Activated CD8-positive, alpha-beta T cell treated with anti-CD3 and anti-CD28 coated beads, Interleukin-2, amount 10 ng/mL, durations not matched to agents 7 days and 5 days (primary cell): ENCODE measurements around the gene D2HGDH. TPM values are rescaled to one million over a fixed set of nuclear protein-coding genes. Genes with fewer than 3 reads are reported as not detected.

Experiments
- ATAC-seq: fragments of 150-1000 bp; cut with Tn5 transposase; one replicate; pipeline ENCODE4 v1.10.0; 2021; ENCODE audit warnings: moderate library complexity
- CTCF ChIA-PET: fragments of 350-600 bp; sonication (Branson Sonifier 250); formaldehyde crosslinking; loops from one replicate; lab custom pipeline; 2021; ENCODE audit warnings: antibody characterized with exemption; lab: Charles Lee
- POLR2A ChIA-PET: fragments of 350-600 bp; sonication (Branson Sonifier 250); formaldehyde crosslinking; loops from one replicate; lab custom pipeline; 2021; ENCODE audit warnings: antibody characterized with exemption; lab: Charles Lee
- DNase-seq: peaks from one replicate; pipeline ENCODE4 v3.0.0-alpha.2; 2020
- H3K27ac Mint-ChIP-seq: one replicate; pipeline ENCODE4 v1.8.0; 2021; ENCODE audit warnings: mild to moderate bottlenecking, mixed read lengths
- H3K27me3 Mint-ChIP-seq: one replicate; pipeline ENCODE4 v1.8.0; 2021; ENCODE audit warnings: low read depth, mixed read lengths
- H3K36me3 Mint-ChIP-seq: one replicate; pipeline ENCODE4 v1.8.0; 2021; ENCODE audit warnings: low read depth, mixed read lengths
- H3K4me1 Mint-ChIP-seq: one replicate; pipeline ENCODE4 v1.8.0; 2021; ENCODE audit warnings: low read depth, mixed read lengths
- H3K4me3 Mint-ChIP-seq: one replicate; pipeline ENCODE4 v1.8.0; 2021; ENCODE audit warnings: mild to moderate bottlenecking, mixed read lengths
- H3K9me3 Mint-ChIP-seq: one replicate; pipeline ENCODE4 v1.8.0; 2022; ENCODE audit warnings: mixed read lengths; ENCODE audit not compliant: insufficient read depth
- total RNA-seq, 2 experiments: library from RNA; stranded (reverse); gene quantifications; one replicate each; pipeline ENCODE4 v1.2.3, GENCODE V29; 2021

The D2HGDH gene
- 10 to 100 TPM; 26.3 to 28.0 TPM for total RNA-seq

- peaks cover 61% of the 10 kb centered on the region for H3K4me1 Mint-ChIP-seq
- no peaks in the 10 kb centered on the region for H3K9me3 Mint-ChIP-seq
- H3K36me3 Mint-ChIP-seq: peaks cover 10% of the 10 kb centered on the region
- H3K27me3 Mint-ChIP-seq: no peaks in the 10 kb centered on the region
- CTCF ChIA-PET: interaction anchor here (1.0 to 1.9 kb wide), 7 partner anchors 9 to 144 kb away, joined by 3 to 18 read pairs (median 6); partner anchors contain the start of genes DTYMK and ING5
- DNase-seq: peak; percentile 95
- peak; percentile 93 for ATAC-seq
- POLR2A ChIA-PET: interaction anchor here (0.9 to 2.4 kb wide), 2 partner anchors 32 to 107 kb away, joined by 4 to 20 read pairs; partner anchors contain the start of gene ING5
- H3K27ac Mint-ChIP-seq: peak within 1 kb of the TSS; percentile 84
- peak within 1 kb of the TSS; percentile 82 for H3K4me3 Mint-ChIP-seq
These were observed at the start of gene D2HGDH for GRCh38 chr2:241734467-241735208. Gene D2HGDH (plus strand): TSS chr2:241734630. CDS start chr2:241735225, 595 bp downstream.

DNA sequence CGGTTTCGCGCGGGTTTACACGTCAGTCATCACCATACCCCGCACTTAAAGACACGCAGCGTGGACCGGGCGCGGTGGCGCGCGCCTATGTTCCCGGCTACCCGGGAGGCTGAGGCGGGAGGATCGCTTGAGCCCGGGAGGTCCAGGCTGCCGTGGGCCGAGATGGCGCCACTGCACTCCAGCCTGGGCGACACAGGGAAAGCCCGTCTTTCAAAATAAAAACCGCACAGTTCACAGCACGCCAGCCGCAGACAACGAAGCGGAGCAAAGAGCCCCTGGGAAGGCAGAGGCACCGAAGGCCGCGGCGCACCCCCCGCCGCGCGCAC lies 48.1 kb upstream of the D2HGDH start:
- Mint-ChIP-seq H3K4me1 (peaks cover 44% of the 10 kb centered on the region), H3K9me3 (no peaks in the 10 kb centered on the region), H3K4me3 (peak overlapping the region; percentile 90), H3K27me3 (no peaks in the 10 kb centered on the region), H3K36me3 (peaks cover 47% of the 10 kb centered on the region), H3K27ac (peak overlapping the region; percentile 90)
- ChIA-PET CTCF (interaction anchor here (1.2 to 3.2 kb wide), 5 partner anchors 11 to 193 kb away, joined by 3 to 24 read pairs (median 6); partner anchors contain the start of genes D2HGDH and ING5), POLR2A (interaction anchor here (0.7 to 3.4 kb wide), 8 partner anchors 11 to 371 kb away, joined by 3 to 31 read pairs (median 4); partner anchors contain the start of gene ING5)
- DNase-seq (no peak), ATAC-seq (peak; percentile 17)

DNA sequence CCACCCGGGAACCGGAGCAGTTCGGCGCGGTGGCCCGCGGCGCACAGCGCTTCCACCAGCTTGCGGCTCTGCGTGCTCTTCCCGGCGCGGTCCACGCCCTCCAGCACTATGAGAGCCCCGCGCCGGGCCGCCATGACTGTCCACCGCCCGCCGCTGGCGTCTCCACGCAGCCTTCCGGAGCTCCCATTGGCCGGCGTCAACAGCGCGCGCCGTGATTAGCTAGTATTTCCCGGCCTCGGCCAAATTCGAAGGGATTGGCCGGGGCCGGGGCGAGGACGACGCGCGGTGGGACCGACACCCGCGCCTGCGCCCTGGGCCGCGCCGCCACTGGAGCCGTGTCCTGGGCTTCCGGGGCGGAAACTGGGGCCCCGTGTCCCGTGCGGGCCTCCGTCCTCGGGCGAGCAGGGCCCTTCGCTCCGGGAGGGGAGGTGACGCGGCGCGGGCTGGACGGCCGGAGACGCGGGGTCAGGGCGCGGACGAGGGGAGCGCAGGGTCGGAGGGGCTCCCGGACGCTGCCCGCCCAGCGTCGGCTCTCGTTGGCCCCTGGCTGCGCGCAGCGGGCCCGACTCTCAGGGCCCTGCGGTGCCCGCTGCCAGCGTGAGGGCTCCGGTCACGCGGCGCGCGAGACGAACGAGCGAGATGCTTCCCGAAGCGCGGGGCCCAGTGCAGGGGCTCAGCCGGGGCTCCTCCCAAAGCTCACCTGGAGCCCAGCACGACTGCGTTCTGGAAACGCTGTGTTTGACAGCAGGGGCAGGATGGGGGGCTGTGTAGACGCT lies 47.6 kb upstream of the D2HGDH start, which contains the start of gene DTYMK:
Gene DTYMK (minus strand): TSS at position 166 of the 776 bp plus-strand sequence. CDS start 32 bp downstream, at position 134.
- Mint-ChIP-seq H3K9me3 (no peaks in the 10 kb centered on the region), H3K27ac (peak within 1 kb of the TSS; percentile 97), H3K4me1 (peaks cover 40% of the 10 kb centered on the region), H3K36me3 (peaks cover 42% of the 10 kb centered on the region), H3K27me3 (no peaks in the 10 kb centered on the region), H3K4me3 (peak within 1 kb of the TSS; percentile 90)
- ChIA-PET POLR2A (interaction anchor here (0.6 to 3.4 kb wide), 10 partner anchors 11 to 372 kb away, joined by 3 to 31 read pairs (median 4); partner anchors contain the start of gene ING5), CTCF (interaction anchor here (1.1 to 3.2 kb wide), 8 partner anchors 12 to 194 kb away, joined by 3 to 24 read pairs (median 4); partner anchors contain the start of genes D2HGDH and ING5)
- ATAC-seq: peak; percentile 97
- DNase-seq: peak; percentile 96

GRCh38 chr2:241689306-241689705 lies 45.1 kb upstream of the D2HGDH start:
- Mint-ChIP-seq H3K9me3 (no peaks in the 10 kb centered on the region), H3K36me3 (peaks cover 29% of the 10 kb centered on the region), H3K27ac (peak overlapping the region; percentile 55), H3K4me1 (peaks cover 32% of the 10 kb centered on the region), H3K4me3 (no peak overlapping the region), H3K27me3 (no peaks in the 10 kb centered on the region)
- DNase-seq: no peak
- ATAC-seq: no peak
- ChIA-PET CTCF (interaction anchor here (2.4 kb wide), 1 partner anchor 12 kb away, joined by 22 read pairs; the partner anchor contains the start of gene ING5), POLR2A (interaction anchor here (3.4 kb wide), 1 partner anchor 13 kb away, joined by 31 read pairs; the partner anchor contains the start of gene ING5)

- H3K36me3 Mint-ChIP-seq: peaks cover 27% of the 10 kb centered on the region
- ATAC-seq: no peak
- CTCF ChIA-PET: no interaction called here
- H3K9me3 Mint-ChIP-seq: no peaks in the 10 kb centered on the region
- no peaks in the 10 kb centered on the region for H3K27me3 Mint-ChIP-seq
- no peak overlapping the region for H3K27ac Mint-ChIP-seq
- DNase-seq: no peak
- H3K4me1 Mint-ChIP-seq: peaks cover 26% of the 10 kb centered on the region
- no peak overlapping the region for H3K4me3 Mint-ChIP-seq
- POLR2A ChIA-PET: no interaction called here
These were observed 44.2 kb upstream of the D2HGDH start for GRCh38 chr2:241690202-241690717.

DNA sequence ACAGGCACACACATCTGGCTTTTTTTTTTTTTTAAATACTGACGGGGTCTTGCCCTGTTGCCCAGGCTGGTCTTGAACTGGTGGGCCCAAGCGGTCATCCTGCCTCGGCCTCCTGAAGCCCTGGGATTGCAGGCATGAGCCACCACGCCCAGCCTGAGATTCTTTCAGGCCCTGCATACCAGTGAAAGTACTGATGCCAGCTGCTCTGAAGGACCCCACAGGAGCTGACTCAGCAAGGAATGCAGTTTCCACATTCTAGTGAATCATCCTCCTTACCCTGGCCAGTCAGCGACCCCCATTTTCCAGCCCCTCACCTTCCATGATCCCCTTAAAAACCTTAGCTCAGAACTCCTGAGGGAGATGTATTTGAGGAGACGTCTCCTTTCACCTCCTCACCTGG lies 42.0 kb upstream of the D2HGDH start:
- Mint-ChIP-seq H3K27me3 (no peaks in the 10 kb centered on the region), H3K36me3 (peaks cover 23% of the 10 kb centered on the region), H3K27ac (no peak overlapping the region), H3K9me3 (no peaks in the 10 kb centered on the region), H3K4me1 (peaks cover 19% of the 10 kb centered on the region), H3K4me3 (no peak overlapping the region)
- no peak for ATAC-seq
- ChIA-PET POLR2A (no interaction called here), CTCF (interaction anchor here (1.2 kb wide), 1 partner anchor 10 kb away, joined by 4 read pairs; the partner anchor contains the start of gene ING5)
- DNase-seq: no peak

GRCh38 chr2:241695651-241696050 lies 38.8 kb upstream of the D2HGDH start:
- H3K36me3 Mint-ChIP-seq: peaks cover 16% of the 10 kb centered on the region
- ATAC-seq (no peak), DNase-seq (no peak)
- no peak overlapping the region for H3K27ac Mint-ChIP-seq
- H3K27me3 Mint-ChIP-seq: no peaks in the 10 kb centered on the region
- ChIA-PET CTCF (no interaction called here), POLR2A (no interaction called here)
- no peaks in the 10 kb centered on the region for H3K9me3 Mint-ChIP-seq
- peaks cover 10% of the 10 kb centered on the region for H3K4me1 Mint-ChIP-seq
- H3K4me3 Mint-ChIP-seq: no peak overlapping the region

- H3K9me3 Mint-ChIP-seq: no peaks in the 10 kb centered on the region
- no peaks in the 10 kb centered on the region for H3K27me3 Mint-ChIP-seq
- H3K4me1 Mint-ChIP-seq: peaks cover 24% of the 10 kb centered on the region
- no peak for DNase-seq
- ATAC-seq: no peak
- peaks cover 18% of the 10 kb centered on the region for H3K36me3 Mint-ChIP-seq
- CTCF ChIA-PET: interaction anchor here (1.6 to 4.8 kb wide), 7 partner anchors 11 to 167 kb away, joined by 6 to 22 read pairs (median 12); partner anchors contain the start of genes ATG4B, D2HGDH and DTYMK
- H3K4me3 Mint-ChIP-seq: peak overlapping the region; percentile 85
- POLR2A ChIA-PET: interaction anchor here (1.5 to 3.6 kb wide), 3 partner anchors 13 to 386 kb away, joined by 5 to 31 read pairs (median 20); partner anchors contain the start of genes D2HGDH, DTYMK, HDLBP and SEPTIN2
- H3K27ac Mint-ChIP-seq: peak overlapping the region; percentile 90
These were observed 33.4 kb upstream of the D2HGDH start for GRCh38 chr2:241701149-241701398.

DNA sequence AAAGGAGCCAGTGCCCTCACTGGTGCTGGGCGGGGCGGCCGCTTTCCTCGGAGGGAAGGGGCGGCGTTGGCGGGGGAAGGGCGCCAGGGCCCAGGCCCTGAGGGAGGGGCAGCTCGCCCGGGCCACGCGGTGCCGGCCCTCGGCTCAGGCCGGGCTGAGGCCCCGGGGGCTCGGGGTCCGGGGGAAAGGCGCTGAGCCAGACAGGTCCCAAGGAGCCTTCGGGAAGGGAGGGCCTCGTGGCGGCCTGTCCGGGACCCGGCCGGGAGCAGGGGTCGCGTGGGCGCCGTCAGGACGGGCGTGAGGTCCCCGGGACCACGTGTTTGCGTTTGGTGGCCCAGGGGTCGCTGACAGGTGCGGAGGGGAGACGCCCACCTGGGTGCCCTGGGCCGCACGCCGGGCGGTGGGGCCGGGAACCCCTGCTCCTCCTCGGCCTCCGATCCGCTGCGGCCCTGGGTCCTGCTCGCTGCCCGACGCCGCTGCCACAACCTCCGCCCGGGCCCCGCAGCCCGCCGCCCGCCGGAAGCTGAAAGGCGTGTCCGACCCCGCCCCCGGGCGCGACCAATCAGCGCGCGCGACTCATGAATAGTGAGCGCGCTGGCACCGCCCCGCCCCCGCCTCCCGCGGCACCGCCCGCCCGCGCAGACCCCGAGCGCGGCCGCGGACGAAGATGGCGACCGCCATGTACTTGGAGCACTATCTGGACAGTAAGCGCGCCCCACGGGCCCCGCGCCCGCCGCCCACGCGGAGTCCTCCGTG lies 32.9 kb upstream of the D2HGDH start, which contains the start of gene ING5:
Gene ING5 (plus strand): TSS at position 641 of the 756 bp plus-strand sequence. CDS start 27 bp downstream, at position 668.
- Mint-ChIP-seq H3K27ac (peak within 1 kb of the TSS; percentile 90), H3K9me3 (no peaks in the 10 kb centered on the region), H3K36me3 (peaks cover 20% of the 10 kb centered on the region), H3K27me3 (no peaks in the 10 kb centered on the region), H3K4me3 (peak within 1 kb of the TSS; percentile 86), H3K4me1 (peaks cover 24% of the 10 kb centered on the region)
- POLR2A ChIA-PET: interaction anchor here (0.6 to 3.6 kb wide), 10 partner anchors 14 to 1677 kb away, joined by 3 to 31 read pairs (median 4); partner anchors contain the start of genes D2HGDH, DTYMK, HDLBP and NDUFA10
- peak; percentile 96 for DNase-seq
- peak; percentile 80 for ATAC-seq
- CTCF ChIA-PET: interaction anchor here (0.6 to 4.8 kb wide), 18 partner anchors 10 to 185 kb away, joined by 3 to 22 read pairs (median 4); partner anchors contain the start of genes ATG4B, D2HGDH and DTYMK
